GM18519 (cell line): Measurements from ENCODE around the gene DCLRE1C.
"Not testable (repeated sequence)": the region's sequence is repeated elsewhere in the genome, so short reads cannot be mapped to it uniquely, and the experiment has no call there.

ENCODE experiments used
- ATAC-seq: cut with Tn5 transposase; IDR thresholded peaks from one replicate; pipeline ENCODE4 v1.9.1; 2021; ENCODE audit warnings: mild to moderate bottlenecking, moderate library complexity; ENCODE audit not compliant: unreplicated experiment, low FRiP score

Gene DCLRE1C

DNA sequence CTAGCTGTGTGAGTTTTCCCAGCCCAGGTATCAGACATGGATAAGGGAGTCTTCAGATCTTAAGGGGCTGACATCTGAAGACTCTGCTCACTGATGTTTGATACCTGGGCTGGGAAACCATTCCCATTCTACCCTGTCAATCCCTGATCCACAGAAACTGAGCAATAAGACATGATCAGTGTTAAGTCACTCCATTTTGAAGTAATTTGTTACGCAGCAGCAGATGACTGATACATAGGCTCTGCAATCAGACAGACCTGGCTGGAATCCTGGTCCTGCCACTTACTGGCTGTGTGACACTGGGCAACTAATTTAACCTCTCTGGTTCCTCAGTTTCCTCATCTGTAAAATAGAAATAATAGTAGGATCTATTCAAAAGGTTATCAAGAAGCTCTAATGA is 6.6 kb downstream of the DCLRE1C start:
- ATAC-seq = no peak

DNA sequence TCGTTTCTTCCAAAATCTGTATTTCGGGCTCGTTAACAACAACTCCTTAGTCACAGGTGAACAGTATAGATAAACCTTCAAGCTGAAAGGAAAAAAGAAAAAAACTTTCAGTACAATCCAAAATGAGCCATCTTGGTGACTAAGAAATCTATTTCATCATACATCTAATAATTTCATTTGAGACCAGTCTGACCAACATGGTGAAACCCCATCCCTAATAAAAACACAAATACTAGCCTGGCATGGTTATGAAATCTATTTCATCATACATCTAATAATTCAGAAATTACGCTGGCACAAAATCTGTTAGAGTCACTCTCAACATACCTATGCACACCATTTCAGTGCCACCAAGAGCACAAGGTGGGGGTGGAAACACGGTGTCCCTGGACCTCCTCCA is 8.8 kb downstream of the DCLRE1C start:
- no peak for ATAC-seq

DNA sequence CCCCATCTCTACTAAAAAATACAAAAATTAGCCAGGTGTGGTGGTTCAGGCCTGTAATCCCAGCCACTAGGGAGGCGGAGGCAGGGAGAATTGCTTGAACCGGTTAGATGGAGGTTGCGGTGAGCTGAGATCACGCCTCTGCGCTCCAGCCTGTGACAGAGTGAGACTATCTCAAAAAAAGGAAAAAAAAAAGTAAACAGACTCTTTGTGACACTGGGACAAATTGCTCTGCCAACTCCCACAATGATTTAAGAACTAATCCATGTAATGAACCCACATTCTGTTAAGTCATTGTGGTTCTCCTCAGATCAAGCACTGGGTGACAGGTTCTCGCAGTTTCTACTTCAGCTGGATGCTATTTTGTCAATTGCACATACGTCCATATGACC is 11.0 kb downstream of the DCLRE1C start:
- not testable (repeated sequence) for ATAC-seq

- ATAC-seq = peak; percentile 75
Measured at GRCh38 chr10:14942147-14942949, 11.5 kb downstream of the DCLRE1C start.

- ATAC-seq = not testable (repeated sequence)
Measured at GRCh38 chr10:14938971-14939370, 14.9 kb downstream of the DCLRE1C start.

- no peak for ATAC-seq
Measured at GRCh38 chr10:14936584-14936983, 17.3 kb downstream of the DCLRE1C start.

DNA sequence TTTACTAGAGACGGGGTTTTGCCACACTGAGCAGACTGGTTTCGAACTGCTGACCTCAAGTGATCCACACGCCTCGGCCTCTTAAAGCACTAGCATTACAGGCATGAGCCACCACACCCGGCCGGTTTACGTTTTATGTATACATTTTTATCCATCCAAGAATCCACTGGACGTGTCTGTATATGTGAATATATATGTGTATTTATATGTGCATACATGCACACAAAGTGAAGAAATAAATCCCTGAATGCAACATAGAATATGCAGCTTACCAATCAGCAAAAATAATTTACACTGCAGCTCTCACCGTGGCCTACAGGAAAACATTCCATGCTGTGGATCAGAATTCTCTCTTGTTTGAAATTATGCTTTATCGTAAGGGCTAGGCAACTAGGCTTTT is 23.3 kb downstream of the DCLRE1C start:
- no peak for ATAC-seq

DNA sequence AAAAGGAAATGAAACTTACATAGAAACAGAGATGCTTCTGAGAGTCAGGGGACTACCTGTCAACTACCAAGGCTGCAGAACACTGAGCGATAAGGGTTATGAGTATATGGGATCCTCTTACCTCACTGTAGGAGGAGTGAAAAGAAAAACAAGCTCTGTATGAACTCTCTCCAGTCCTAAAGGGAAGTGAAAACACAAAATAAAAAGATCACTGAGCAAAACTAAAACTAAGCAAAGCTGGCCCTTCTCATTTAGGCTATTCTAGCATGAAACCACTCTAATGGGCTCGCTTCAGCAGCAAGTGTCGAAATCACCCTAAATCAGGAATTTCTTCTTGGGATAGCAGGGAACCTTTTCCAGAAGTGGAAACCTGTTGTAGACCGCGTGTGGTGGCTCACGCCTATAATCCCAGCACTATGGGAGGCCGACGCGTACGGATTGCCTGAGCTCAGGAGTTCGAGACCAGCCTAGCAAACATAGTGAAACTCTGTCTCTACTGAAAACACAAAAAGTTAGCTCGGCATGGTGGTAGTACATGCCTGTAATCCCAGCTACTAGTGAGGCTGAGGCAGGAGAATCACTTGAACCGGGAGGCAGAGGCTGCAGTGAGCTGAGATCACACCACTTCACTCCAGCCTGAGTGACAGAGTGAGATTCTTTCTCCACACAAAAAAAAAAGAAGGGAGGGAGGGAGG is 27.0 kb downstream of the DCLRE1C start:
- peak; percentile 98 for ATAC-seq

GRCh38 chr10:14926061-14926470 is 27.8 kb downstream of the DCLRE1C start:
- ATAC-seq = no peak

- no peak for ATAC-seq
Measured at GRCh38 chr10:14925268-14925667, 28.6 kb downstream of the DCLRE1C start.

DNA sequence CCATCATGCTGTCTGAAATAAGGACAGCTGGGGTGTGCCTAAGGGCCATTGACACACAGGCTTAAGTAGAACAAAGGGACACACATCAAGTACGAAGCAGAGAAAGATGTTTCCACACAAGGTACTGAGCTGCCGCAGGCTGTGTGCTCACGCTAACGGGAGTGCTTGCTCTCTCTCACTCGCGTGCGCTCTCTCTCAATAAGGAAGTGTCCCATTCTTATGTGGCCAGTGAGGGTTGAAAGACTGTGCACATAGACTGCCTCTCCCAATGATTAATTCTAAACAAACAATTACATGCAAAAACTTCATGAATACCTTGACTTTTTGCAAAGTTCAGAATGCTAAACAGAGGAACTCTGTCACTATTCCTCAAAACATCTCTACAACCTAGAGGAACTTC is 29.9 kb downstream of the DCLRE1C start:
- no peak for ATAC-seq

DNA sequence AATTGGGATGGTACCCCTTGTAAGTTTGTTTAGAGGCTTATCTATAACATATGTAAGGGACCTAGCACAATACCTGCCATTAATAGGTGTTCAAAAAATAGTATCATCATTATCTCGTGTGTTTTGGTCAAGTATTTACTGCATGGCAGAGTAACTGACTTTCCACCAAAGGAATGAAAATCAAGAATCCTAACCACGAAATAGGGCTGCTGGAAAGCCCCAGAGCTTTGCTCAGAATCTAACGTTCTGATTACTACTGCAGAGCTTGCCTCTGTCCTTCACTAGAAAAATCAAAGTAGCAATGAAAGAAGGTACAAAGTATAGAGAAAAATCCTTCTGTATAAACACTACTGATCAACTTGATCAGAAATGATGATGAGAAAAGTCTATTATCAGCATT is 34.9 kb downstream of the DCLRE1C start:
- no peak for ATAC-seq

GRCh38 chr10:14917827-14918226 is 36.1 kb downstream of the DCLRE1C start:
- no peak for ATAC-seq

DNA sequence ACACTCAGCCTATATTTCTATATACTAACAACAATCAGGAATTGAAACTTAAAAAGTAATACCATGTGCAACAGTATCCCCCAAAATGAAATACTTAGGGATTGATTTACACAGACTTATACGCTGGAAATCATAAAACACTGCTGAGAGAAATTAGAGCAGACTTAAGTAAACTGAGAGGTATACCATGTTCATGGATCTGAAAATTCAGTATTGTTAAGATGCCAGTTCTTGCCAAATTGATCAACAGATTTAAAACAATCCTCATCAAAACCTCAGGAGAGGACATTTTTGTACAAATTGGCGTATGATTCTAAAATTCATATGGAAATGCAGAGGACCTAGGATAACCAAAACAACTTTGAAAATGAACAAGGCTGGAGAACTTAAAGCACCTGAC is 37.3 kb downstream of the DCLRE1C start:
- no peak for ATAC-seq

- ATAC-seq = no peak
Measured at GRCh38 chr10:14911801-14912200, 42.1 kb downstream of the DCLRE1C start.

- ATAC-seq = no peak
Measured at GRCh38 chr10:14910953-14911352, 42.9 kb downstream of the DCLRE1C start.

- no peak for ATAC-seq
Measured at GRCh38 chr10:14909101-14909500, 44.8 kb downstream of the DCLRE1C start.

DNA sequence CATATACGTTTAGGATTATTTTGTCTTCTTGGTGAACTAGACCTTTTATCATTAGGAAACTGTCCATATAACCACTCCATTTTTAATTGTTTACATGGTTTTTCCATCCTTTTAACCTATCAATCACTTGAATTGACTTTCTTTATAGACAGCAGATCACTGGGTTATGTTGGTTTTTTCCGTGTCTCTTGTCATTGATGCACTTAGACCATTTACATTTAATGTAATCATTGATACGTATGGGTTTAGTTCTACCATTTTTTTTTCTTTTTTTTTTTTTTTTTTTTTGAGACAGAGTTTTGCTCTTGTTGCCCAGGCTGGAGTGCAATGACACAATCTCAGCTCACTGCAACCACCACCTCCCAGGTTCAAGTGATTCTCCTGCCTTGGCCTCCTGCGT is 46.3 kb downstream of the DCLRE1C start:
- ATAC-seq = not testable (repeated sequence)

- ATAC-seq = no peak
Measured at GRCh38 chr10:14906765-14907164, 47.1 kb downstream of the DCLRE1C start.

DNA sequence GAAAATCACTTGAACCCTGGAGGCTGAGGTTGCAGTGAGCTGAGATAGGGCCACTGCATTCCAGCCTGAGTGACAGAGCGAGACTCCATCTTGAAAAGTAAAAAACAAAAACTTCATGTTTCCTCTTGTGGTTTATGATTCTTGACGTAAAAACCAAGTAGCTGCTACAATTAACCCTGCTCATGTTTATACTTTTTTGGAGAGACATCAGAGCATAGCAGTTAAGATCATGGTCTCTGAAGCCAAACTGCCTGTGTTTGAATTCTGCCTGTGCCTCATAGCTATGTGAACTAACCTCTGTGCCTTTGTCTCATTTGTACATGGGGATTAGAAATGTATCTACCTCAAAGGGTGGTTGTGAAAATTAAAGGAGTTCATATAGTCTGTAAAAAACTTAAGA is 48.0 kb downstream of the DCLRE1C start:
- no peak for ATAC-seq

- no peak for ATAC-seq
Measured at GRCh38 chr10:14904864-14905263, 49.0 kb downstream of the DCLRE1C start.

DNA sequence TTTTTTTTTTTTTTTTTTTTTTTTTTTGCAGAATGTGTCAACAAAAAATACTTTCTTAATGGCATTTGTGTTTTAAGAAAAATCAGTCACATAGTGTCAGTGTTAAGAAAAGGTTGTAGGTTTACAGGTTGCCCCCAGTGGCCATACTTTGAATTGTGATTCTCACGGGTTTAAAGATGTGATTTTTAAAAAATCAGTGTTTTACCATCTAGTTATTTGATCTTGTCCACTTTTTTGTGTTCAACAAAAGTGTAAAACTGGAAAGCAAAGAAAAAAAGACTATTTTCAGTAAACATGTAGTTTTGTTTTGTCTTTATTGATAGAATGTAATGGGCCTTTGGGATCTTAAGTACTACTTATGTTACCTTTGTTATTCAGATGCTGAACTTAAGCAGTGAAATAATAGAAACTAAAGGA is 49.6 kb downstream of the DCLRE1C start:
- no peak for ATAC-seq
